ENCODE measurements around the gene SPDEF. TPM values are rescaled to one million over a fixed set of nuclear protein-coding genes. Genes with fewer than 3 reads are reported as not detected.

SPDEF gene
- total RNA-seq, 2 experiments from 2014 or later = 0.34 to 0.54 TPM

DNA sequence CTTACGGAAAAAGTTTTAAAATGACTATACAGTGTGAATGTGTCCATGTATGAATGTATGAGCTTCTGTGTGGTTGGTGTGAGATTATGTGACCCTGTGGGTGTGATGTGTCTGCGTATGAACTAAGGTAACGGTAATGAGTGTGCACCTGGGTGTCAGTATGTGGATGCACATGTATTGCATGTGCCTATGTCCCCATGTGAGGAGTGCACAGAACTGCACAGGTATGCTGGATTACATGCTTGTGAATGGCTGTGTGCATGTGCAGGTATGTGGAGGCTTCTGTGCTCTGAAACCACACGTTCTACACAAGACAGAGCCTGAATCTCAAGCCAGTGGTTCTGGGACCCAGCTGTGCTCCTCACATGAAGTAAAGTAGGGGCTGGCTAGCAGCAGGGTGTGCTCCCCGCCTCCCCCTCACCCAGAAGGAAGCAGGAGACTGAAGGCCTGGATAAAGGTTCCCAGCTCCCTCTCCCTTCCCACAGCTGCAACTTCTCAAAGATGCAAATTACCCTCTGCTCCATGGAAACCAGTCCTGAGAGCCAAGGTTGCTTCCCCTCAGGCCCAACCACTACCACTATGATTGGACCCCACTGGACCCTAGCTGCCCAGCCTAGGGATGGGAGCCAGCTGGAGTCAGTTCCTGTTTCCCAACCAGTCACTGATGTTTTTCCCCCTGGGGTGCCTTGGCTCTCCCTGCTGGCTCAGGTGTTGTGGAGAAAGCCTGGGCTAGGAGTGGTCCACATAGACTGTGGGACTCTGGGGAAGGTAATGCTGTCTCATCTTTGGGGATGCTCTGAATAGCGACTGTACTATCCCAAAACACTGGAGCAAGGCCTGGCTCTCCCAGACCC, 24.8 kb upstream of the SPDEF start:
- Histone ChIP-seq H3K9me2 (ENCODE audit: insufficient read depth, low read length) (no peaks in the 10 kb centered on the region), H4K20me1 (ENCODE audit: insufficient read depth, low read length) (no peaks in the 10 kb centered on the region), H3K4me1 (ENCODE audit: insufficient read depth, low read length, poor library complexity, severe bottlenecking) (peaks cover 5% of the 10 kb centered on the region), H3K27ac (ENCODE audit: low read depth, low read length, poor library complexity, severe bottlenecking) (no peak overlapping the region), H3K4me2 (ENCODE audit: low read length) (no peak overlapping the region), H3K9me3 (ENCODE audit: low read length) (no peaks in the 10 kb centered on the region), H2AFZ (ENCODE audit: low read length) (no peak overlapping the region), H3K79me2 (ENCODE audit: insufficient read depth, low read depth, low read length) (no peaks in the 10 kb centered on the region), H3K36me3 (ENCODE audit: insufficient read depth, low read length) (peaks cover 4% of the 10 kb centered on the region; the same call in 1 of the 2 replicates), H3K4me3 (ENCODE audit: low read depth, low read length, poor library complexity, severe bottlenecking) (no peak overlapping the region)
- no peak for TF ChIP-seq EZH2phosphoT487 (IDR thresholded peaks at IDR 0.05; ENCODE audit: borderline replicate concordance, low read depth, low read length)
- BruUV-seq (replicated peaks) = no TSS peak
- intact Hi-C loops (cut with micrococcal nuclease; ENCODE audit: unreplicated experiment) = no loop called here
- ChIA-PET CTCF (ENCODE audit: unreplicated experiment) (interaction anchor here (1.0 kb wide), 1 partner anchor 121 kb away, joined by 3 read pairs; no protein-coding TSS in a partner anchor), POLR2A (interaction anchor here (0.5 to 1.3 kb wide), 6 partner anchors 10 to 211 kb away, joined by 3 to 6 read pairs (median 4); partner anchors contain the start of gene BLTP3A)
- DNase-seq (ENCODE audit: low spot score) = no peak

GRCh38 chr6:34578445-34579262, 22.5 kb upstream of the SPDEF start:
- Histone ChIP-seq H3K4me3 (ENCODE audit: low read depth, low read length, poor library complexity, severe bottlenecking) (no peak overlapping the region), H4K20me1 (ENCODE audit: insufficient read depth, low read length) (no peaks in the 10 kb centered on the region), H3K9me3 (ENCODE audit: low read length) (no peaks in the 10 kb centered on the region), H3K27ac (ENCODE audit: low read depth, low read length, poor library complexity, severe bottlenecking) (no peak overlapping the region), H2AFZ (ENCODE audit: low read length) (no peak overlapping the region), H3K79me2 (ENCODE audit: insufficient read depth, low read depth, low read length) (no peaks in the 10 kb centered on the region), H3K36me3 (ENCODE audit: insufficient read depth, low read length) (peaks cover 4% of the 10 kb centered on the region; the same call in 1 of the 2 replicates), H3K4me1 (ENCODE audit: insufficient read depth, low read length, poor library complexity, severe bottlenecking) (peaks cover 5% of the 10 kb centered on the region), H3K4me2 (ENCODE audit: low read length) (no peak overlapping the region), H3K9me2 (ENCODE audit: insufficient read depth, low read length) (no peaks in the 10 kb centered on the region)
- ChIA-PET CTCF (ENCODE audit: unreplicated experiment) (no interaction called here), POLR2A (interaction anchor here (0.6 kb wide), 2 partner anchors 15 to 290 kb away, joined by 3 to 4 read pairs; no protein-coding TSS in a partner anchor)
- BruUV-seq (replicated peaks) = no TSS peak
- TF ChIP-seq EZH2phosphoT487 (IDR thresholded peaks at IDR 0.05; ENCODE audit: borderline replicate concordance, low read depth, low read length) (no peak), CTCF (conservative IDR thresholded peaks at IDR 0.05; ENCODE audit: low read length) (no peak)
- intact Hi-C loops (cut with micrococcal nuclease; ENCODE audit: unreplicated experiment) = no loop called here
- DNase-seq (ENCODE audit: low spot score) = no peak

- intact Hi-C loops (cut with micrococcal nuclease; ENCODE audit: unreplicated experiment) = no loop called here
- Histone ChIP-seq H3K36me3 (ENCODE audit: insufficient read depth, low read length) (no peaks in the 10 kb centered on the region), H3K79me2 (ENCODE audit: insufficient read depth, low read depth, low read length) (no peaks in the 10 kb centered on the region), H3K9me2 (ENCODE audit: insufficient read depth, low read length) (no peaks in the 10 kb centered on the region), H3K4me2 (ENCODE audit: low read length) (no peak overlapping the region), H3K27ac (ENCODE audit: low read depth, low read length, poor library complexity, severe bottlenecking) (no peak overlapping the region), H3K9me3 (ENCODE audit: low read length) (no peaks in the 10 kb centered on the region), H4K20me1 (ENCODE audit: insufficient read depth, low read length) (no peaks in the 10 kb centered on the region), H3K4me3 (ENCODE audit: low read depth, low read length, poor library complexity, severe bottlenecking) (no peak overlapping the region), H2AFZ (ENCODE audit: low read length) (no peak overlapping the region), H3K4me1 (ENCODE audit: insufficient read depth, low read length, poor library complexity, severe bottlenecking) (peaks cover 5% of the 10 kb centered on the region)
- ChIA-PET CTCF (ENCODE audit: unreplicated experiment) (no interaction called here), POLR2A (interaction anchor here (0.7 kb wide), 2 partner anchors 103 to 217 kb away, joined by 3 read pairs; no protein-coding TSS in a partner anchor)
- TF ChIP-seq CTCF (conservative IDR thresholded peaks at IDR 0.05; ENCODE audit: low read length) (no peak), EZH2phosphoT487 (IDR thresholded peaks at IDR 0.05; ENCODE audit: borderline replicate concordance, low read depth, low read length) (no peak)
- no peak for DNase-seq (ENCODE audit: low spot score)
- BruUV-seq (replicated peaks) = no TSS peak
Measured at GRCh38 chr6:34576286-34576955, 20.3 kb upstream of the SPDEF start.
